Stimulated activated CD8-positive, alpha-beta memory T cell treated with anti-CD3 and anti-CD28 coated beads, Interleukin-7, amount 100 ng/mL, for 4 hours (primary cell): ENCODE measurements around the gene TTYH3.

Experiments
- DNase-seq, 2 donors: peaks; one replicate each; pipeline ENCODE4 v3.0.0-alpha.2; 2020; ENCODE audit warnings: low read depth in 2 of 2

Gene TTYH3

GRCh38 chr7:2649139-2649838, 17.5 kb downstream of the TTYH3 start:
- no peak for DNase-seq

- DNase-seq, result no peak
Observed at GRCh38 chr7:2649991-2650390, 18.2 kb downstream of the TTYH3 start.

- no peak for DNase-seq
Observed at GRCh38 chr7:2650451-2650850, 18.7 kb downstream of the TTYH3 start.

- no peak for DNase-seq
Observed at GRCh38 chr7:2651336-2651735, 19.6 kb downstream of the TTYH3 start.

DNA sequence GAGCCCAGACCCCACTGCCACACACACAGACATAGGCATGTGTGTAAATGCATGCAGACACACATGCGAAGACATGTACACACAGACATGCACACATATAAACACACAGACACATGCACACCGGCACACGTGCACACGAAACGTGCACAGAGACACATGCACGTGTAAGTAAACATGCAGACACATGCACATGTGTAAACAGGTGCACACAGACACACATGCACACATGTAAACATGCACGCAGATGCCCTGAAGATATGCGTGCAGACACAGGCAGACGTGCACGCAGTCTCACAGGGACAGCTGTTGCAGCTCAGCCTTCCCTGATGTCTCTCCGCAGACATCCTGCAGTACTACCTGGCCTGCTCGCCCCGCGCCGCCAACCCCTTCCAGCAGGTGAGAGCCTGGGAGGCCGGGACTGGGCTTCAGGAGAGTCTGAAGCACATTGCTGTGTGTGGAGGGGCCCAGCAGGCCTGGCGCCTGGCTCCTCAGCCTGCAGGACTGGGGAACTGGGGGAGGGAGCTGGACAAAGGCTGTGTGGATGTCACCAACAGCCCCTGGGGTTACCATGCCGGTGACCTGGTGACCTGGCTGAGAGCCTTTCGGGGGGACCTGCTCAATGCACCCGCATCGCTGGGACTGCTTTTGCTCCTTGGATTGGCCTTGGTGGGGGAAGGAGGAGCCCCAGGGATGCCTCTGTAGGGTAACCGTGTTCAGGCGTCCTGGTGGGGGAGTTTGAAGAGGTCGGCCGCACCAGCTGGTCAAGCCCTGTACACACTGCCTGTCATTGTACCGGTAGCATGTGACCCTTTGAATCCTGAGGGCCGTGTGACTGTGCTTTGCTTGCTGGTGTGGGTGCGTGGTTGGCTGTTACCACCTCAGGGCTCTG, 20.3 kb downstream of the TTYH3 start:
- DNase-seq, result no peak

DNA sequence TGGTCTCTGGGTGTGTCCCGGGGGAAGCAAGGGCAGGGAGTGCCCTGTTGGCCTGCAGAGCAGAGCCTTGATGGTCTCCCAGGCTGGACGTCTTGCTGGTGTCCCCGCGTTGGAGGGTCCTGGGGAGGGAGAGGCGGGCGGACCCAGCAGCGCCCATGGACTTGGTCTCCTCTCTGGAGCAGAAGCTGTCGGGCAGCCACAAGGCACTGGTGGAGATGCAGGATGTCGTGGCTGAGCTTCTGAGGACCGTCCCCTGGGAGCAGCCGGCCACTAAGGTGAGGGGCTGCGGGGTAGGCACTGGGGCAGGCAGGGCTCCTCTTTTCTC, 20.9 kb downstream of the TTYH3 start:
- DNase-seq, result no peak

- no peak for DNase-seq
Observed at GRCh38 chr7:2654059-2654458, 22.3 kb downstream of the TTYH3 start.

GRCh38 chr7:2655870-2656614, 24.3 kb downstream of the TTYH3 start:
- no peak for DNase-seq

- no peak for DNase-seq
Observed at GRCh38 chr7:2657208-2657607, 25.4 kb downstream of the TTYH3 start.

GRCh38 chr7:2657920-2658671, 26.3 kb downstream of the TTYH3 start:
- no peak for DNase-seq

DNA sequence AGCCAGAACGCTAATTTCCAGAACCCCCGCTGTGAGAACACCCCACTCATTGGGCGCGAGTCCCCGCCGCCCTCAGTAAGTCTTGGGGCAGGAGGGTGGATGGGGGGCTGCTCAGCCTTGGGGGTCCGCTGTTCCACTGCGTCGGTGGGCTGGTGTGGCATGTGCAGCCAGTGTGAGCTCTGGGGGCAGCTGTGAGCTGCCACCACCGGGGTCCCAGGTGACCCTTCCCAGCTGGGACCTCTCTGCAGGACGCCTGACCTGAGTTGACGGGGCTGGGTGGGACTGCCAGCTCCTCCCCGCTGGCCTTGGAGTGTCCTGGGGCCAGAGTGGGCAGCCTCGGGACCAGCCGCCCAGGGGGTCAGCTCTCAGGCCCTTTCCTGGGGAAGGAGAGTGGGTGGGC, 27.2 kb downstream of the TTYH3 start:
- no peak for DNase-seq

DNA sequence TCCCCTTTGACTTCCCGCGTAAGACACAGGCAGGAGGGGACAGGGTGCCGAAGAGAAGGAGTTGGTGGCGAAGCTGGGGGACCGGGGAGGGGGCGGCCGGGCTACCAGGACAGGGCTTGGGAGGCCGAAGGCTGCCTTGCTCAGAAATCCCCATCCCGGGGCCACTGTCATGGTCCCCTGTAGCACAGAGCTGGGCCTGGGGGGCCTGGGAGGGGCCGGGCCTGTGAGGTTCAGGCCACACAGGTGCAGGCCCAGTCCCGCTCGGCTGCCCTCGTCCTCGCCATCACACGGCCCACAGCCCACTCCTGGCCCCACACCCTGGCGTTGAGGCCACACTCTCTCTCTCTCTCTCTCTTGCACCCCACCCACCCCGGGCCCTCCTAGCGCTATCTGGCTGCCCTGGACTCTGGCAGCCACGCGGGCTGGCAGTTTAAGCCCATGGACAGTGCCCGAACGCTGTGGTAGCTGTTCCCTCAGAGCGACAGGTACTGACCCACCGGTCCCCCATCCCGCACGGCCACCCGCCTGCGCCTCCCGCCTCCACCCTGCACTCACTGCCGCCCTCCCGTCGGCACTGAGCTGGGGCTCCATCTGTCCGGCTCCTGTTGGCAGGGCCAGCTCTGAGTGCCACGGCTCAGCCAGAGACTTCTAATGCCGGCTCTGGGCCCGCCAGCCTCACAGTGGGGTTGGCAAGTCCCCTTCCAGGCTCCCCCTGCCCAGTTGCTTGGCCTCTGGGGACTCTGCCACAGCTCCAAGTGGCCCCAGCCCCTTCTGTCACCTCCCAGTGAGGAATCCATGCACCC, 28.0 kb downstream of the TTYH3 start:
- DNase-seq, result no peak

GRCh38 chr7:2660359-2661095, 28.7 kb downstream of the TTYH3 start:
- DNase-seq, result no peak

DNA sequence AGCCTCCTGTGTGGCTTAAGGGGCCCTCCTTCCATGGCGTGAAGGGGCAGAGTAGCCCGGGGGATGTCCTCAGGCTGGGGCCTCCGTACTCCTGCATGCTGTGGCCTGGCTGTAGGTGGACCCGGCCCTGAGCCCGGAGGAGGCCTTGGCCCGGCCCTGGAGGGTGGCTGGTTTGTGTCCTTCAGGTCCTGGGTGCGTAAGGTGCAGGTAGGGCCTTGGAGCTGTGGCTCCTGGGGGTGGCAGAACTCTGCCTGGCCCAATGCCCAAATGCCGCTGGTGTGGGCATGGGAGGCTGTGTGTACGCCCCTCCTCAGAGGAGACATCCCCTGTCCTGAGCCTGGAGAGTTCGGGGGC, 29.3 kb downstream of the TTYH3 start:
- no peak for DNase-seq

- no peak for DNase-seq
Observed at GRCh38 chr7:2661602-2662272, 30.0 kb downstream of the TTYH3 start.

- no peak for DNase-seq
Observed at GRCh38 chr7:2662273-2663120, 30.7 kb downstream of the TTYH3 start.

DNA sequence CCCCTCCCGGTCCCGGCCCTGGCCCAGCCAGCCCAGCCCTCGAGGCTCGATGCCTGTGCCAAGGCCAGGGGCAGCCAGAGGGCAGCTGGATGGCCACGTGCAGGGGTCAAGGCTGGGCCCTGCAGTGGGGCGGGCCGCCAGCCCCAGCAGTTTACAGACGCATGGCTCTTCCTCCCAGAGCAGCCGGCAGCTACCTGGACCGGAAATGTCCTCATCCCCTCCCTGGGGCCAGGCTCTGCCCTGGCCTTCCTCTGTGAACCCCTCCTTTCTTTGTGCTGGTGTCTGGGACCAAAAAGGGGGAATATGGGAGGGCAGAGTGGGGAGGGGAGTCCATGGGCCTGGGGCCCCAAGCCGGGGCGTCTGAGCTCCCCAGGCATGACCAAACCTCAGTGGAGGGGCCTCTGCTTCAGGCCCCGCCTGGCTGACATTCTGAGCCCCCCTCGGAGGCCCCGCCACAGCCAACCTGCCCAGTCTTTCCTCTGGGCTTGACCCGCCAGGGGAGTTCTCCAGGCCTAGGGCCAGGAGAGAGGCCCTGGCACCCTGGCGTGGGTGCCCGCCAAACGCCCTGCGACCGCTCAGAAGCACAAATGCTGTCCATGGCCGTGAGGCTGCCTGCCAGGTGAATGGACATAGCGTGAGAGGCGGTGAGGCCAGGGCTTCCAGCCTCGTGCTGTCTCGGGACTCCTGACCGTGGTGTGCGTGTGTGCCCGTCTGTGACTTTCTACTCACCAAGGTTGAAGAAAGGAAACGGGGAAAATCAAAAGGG, 31.5 kb downstream of the TTYH3 start:
- DNase-seq, result no peak

GRCh38 chr7:2663960-2664359, 32.2 kb downstream of the TTYH3 start:
- DNase-seq, result no peak
